Kidney (tissue), 14 donors: ENCODE data around the gene AKAP7. TPM values are rescaled to one million over a fixed set of nuclear protein-coding genes. Genes with fewer than 3 reads are reported as not detected.

Source experiments
- DNase-seq, 5 donors: peaks; one replicate each; pipeline ENCODE4 v3.0.0-alpha.2; 2013 to 2020
- FAIRE-seq: peaks from 2 replicates; lab custom pipeline; 2012; peaks lifted over from hg19 to GRCh38; lab: Jason Lieb, UNC
- H3K27ac ChIP-seq, 2 donors: one replicate each; pipeline ENCODE4 v1.7.0; 2013; ENCODE audit warnings: low read depth in 2 of 2, low read length in 2 of 2, inconsistent platforms in 1 of 2
- H3K27me3 ChIP-seq: one replicate; pipeline ENCODE4 v1.7.1; 2013; ENCODE audit warnings: low read length, inconsistent platforms; ENCODE audit not compliant: control insufficient read depth, insufficient read depth
- H3K36me3 ChIP-seq, 3 donors: one replicate each; pipeline versions ENCODE4 v1.7.0 to v1.7.1; 2013; ENCODE audit warnings: low read length in 3 of 3, control low read depth in 1 of 3, inconsistent platforms in 1 of 3; ENCODE audit not compliant: insufficient read depth in 3 of 3, control insufficient read depth in 2 of 3
- H3K4me1 ChIP-seq, 3 donors: one replicate each; pipeline versions ENCODE4 v1.7.0 to v1.7.1; 2013; ENCODE audit warnings: low read length in 3 of 3, inconsistent platforms in 1 of 3, low read depth in 1 of 3; ENCODE audit not compliant: control insufficient read depth in 2 of 3, insufficient read depth in 2 of 3
- H3K4me3 ChIP-seq, 3 donors: one replicate each; pipeline versions ENCODE4 v1.7.0 to v1.8.1; 2013; ENCODE audit warnings: low read length in 3 of 3, control low read depth in 1 of 3, inconsistent platforms in 1 of 3
- H3K9ac ChIP-seq, 3 donors: one replicate each; pipeline versions ENCODE4 v1.7.0 to v1.7.1; 2013; ENCODE audit warnings: low read length in 3 of 3, control low read depth in 1 of 3, inconsistent platforms in 1 of 3
- H3K9me3 ChIP-seq, 3 donors: one replicate each; pipeline versions ENCODE4 v1.7.0 to v1.7.1; 2013; ENCODE audit warnings: low read length in 3 of 3, control low read depth in 1 of 3, inconsistent platforms in 1 of 3; ENCODE audit not compliant: control insufficient read depth in 2 of 3, insufficient read depth in 1 of 3
- intact Hi-C: fragments of 100-400 bp; cut with DNase I; formaldehyde crosslinking; loops from one replicate; pipeline ENCODE4 v1.11.1; 2022
- polyA plus RNA-seq: library from polyadenylated mRNA; stranded (reverse); fragments of 350-450 nt; fragmentation: Illumina TruSeq; extraction: RNeasy Lipid Tissue Mini Kit (QIAGEN cat#74804); gene quantifications from one replicate; pipeline ENCODE4 v1.2.3, GENCODE V29; 2014; ENCODE audit warnings: low read depth, low replicate concordance; ENCODE audit not compliant: insufficient read depth
- total RNA-seq: library from RNA; stranded (reverse); fragmentation: NEBNext Ultra II Directional; extraction: Animal tissue kit (Norgen Biotek cat#: 25700); gene quantifications from one replicate; pipeline ENCODE4 v1.2.1, GENCODE V29; 2021
- TF ChIP-seq, protein P1 (sequence below): IDR thresholded peaks from 3 replicates; pipeline ENCODE4 v1.5.1; 2012; ENCODE audit warnings: mild to moderate bottlenecking, moderate library complexity, borderline replicate concordance; ENCODE audit not compliant: insufficient read depth; ENCODE audit errors: extremely low read depth
- donor health status: control.
- donor health status: control.
- donor health status: control.
- donor health status: control.
- donor health status: control.
- donor health status: DM: yes; HTN: yes; CAD: no.
- donor health status: Normal renal cell carcinoma (clear cell type).

Gene AKAP7
- total and polyA plus RNA-seq, 2 donors from 2014 or later: 7.9 to 12.0 TPM

DNA sequence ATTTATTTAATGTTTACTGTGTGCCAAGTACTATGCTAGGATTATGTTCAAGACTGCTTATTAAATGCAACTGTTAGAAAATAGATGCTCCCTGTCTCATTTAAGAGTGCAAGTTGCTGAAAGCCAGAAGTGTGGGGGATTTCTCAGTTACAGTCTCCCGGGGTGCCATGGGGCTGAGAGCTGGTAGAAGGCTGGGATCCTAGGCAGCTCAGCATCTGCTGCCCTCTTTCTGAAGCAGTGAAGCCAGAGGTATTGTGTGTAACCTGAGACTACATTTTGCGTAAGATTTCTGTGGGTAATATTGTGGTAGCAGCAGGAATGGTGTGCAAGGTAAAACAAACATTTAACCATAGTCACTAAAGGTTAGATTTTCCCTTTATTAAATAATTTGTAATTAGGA lies 120.6 kb downstream of the AKAP7 start:
- DNase-seq: no peak
- FAIRE-seq: no peak

GRCh38 chr6:131257104-131257503 lies 121.8 kb downstream of the AKAP7 start:
- H3K4me1 ChIP-seq: peaks cover 0 to 9% (median 2%) of the 10 kb centered on the region in 3 donors
- H3K9ac ChIP-seq: no peak overlapping the region
- DNase-seq (no peak), FAIRE-seq (no peak)
- TF ChIP-seq, protein P1, sequence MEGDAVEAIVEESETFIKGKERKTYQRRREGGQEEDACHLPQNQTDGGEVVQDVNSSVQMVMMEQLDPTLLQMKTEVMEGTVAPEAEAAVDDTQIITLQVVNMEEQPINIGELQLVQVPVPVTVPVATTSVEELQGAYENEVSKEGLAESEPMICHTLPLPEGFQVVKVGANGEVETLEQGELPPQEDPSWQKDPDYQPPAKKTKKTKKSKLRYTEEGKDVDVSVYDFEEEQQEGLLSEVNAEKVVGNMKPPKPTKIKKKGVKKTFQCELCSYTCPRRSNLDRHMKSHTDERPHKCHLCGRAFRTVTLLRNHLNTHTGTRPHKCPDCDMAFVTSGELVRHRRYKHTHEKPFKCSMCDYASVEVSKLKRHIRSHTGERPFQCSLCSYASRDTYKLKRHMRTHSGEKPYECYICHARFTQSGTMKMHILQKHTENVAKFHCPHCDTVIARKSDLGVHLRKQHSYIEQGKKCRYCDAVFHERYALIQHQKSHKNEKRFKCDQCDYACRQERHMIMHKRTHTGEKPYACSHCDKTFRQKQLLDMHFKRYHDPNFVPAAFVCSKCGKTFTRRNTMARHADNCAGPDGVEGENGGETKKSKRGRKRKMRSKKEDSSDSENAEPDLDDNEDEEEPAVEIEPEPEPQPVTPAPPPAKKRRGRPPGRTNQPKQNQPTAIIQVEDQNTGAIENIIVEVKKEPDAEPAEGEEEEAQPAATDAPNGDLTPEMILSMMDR: no peak
- H3K27me3 ChIP-seq: no peaks in the 10 kb centered on the region
- H3K9me3 ChIP-seq: no peaks in the 10 kb centered on the region
- intact Hi-C loops: no loop called here
- no peak overlapping the region for H3K4me3 ChIP-seq
- no peaks in the 10 kb centered on the region for H3K36me3 ChIP-seq
- H3K27ac ChIP-seq: no peak overlapping the region

More for the DNA sequence above, 120.6 kb downstream of the AKAP7 start:
- intact Hi-C loops: no loop called here
- no peak overlapping the region for H3K27ac ChIP-seq
- no peak overlapping the region for H3K9ac ChIP-seq
- no peaks in the 10 kb centered on the region for H3K27me3 ChIP-seq
- H3K9me3 ChIP-seq: no peaks in the 10 kb centered on the region
- TF ChIP-seq, protein P1: no peak
- H3K4me3 ChIP-seq: no peak overlapping the region
- H3K4me1 ChIP-seq: peaks cover 0 to 11% (median 5%) of the 10 kb centered on the region in 3 donors
- no peaks in the 10 kb centered on the region for H3K36me3 ChIP-seq

- no peak overlapping the region for H3K4me3 ChIP-seq
- no peaks in the 10 kb centered on the region for H3K36me3 ChIP-seq
- H3K9me3 ChIP-seq: no peaks in the 10 kb centered on the region
- TF ChIP-seq, protein P1: no peak
- peak overlapping the region in 1 of 2 donors; percentile 36 for H3K27ac ChIP-seq
- peaks cover 0 to 9% (median 2%) of the 10 kb centered on the region in 3 donors for H3K4me1 ChIP-seq
- H3K27me3 ChIP-seq: no peaks in the 10 kb centered on the region
- peak in 2 of 5 donors; percentile 46 to 51 for DNase-seq
- FAIRE-seq: peak; percentile 75
- H3K9ac ChIP-seq: no peak overlapping the region
- intact Hi-C loops: no loop called here
These were observed 122.9 kb downstream of the AKAP7 start for GRCh38 chr6:131258010-131258652.
